Measurements from ENCODE around the gene SH2D3C. TPM values are rescaled to one million over a fixed set of nuclear protein-coding genes. Genes with fewer than 3 reads are reported as not detected.

SH2D3C gene
- total RNA-seq, 1 donor from 2014 or later = 7.1 TPM

- Mint-ChIP-seq H3K27ac (no peak overlapping the region), H3K4me3 (no peak overlapping the region), H3K4me1 (ENCODE audit: unreplicated experiment) (no peaks in the 10 kb centered on the region), H3K36me3 (no peaks in the 10 kb centered on the region), H3K27me3 (peaks cover 34% of the 10 kb centered on the region), H3K9me3 (no peaks in the 10 kb centered on the region)
- TF ChIP-seq CTCF (conservative IDR thresholded peaks at IDR 0.05) = no peak
- no peak for DNase-seq (ENCODE audit: extremely low spot score, unreplicated experiment)
These were observed 29.2 kb downstream of the SH2D3C start for GRCh38 chr9:127749090-127749787.

GRCh38 chr9:127746959-127747569 lies 31.4 kb downstream of the SH2D3C start:
- Mint-ChIP-seq H3K4me1 (ENCODE audit: unreplicated experiment) (peaks cover 4% of the 10 kb centered on the region), H3K27me3 (peaks cover 19% of the 10 kb centered on the region), H3K9me3 (no peaks in the 10 kb centered on the region), H3K27ac (no peak overlapping the region), H3K4me3 (no peak overlapping the region), H3K36me3 (no peaks in the 10 kb centered on the region)
- no peak for TF ChIP-seq CTCF (conservative IDR thresholded peaks at IDR 0.05)
- DNase-seq (ENCODE audit: extremely low spot score, unreplicated experiment) = no peak

- Mint-ChIP-seq H3K36me3 (no peaks in the 10 kb centered on the region), H3K4me3 (no peak overlapping the region), H3K27me3 (peaks cover 11% of the 10 kb centered on the region), H3K27ac (no peak overlapping the region), H3K9me3 (no peaks in the 10 kb centered on the region), H3K4me1 (ENCODE audit: unreplicated experiment) (peaks cover 10% of the 10 kb centered on the region)
- no peak for TF ChIP-seq CTCF (conservative IDR thresholded peaks at IDR 0.05)
- DNase-seq (ENCODE audit: extremely low spot score, unreplicated experiment) = no peak
These were observed 33.9 kb downstream of the SH2D3C start for GRCh38 chr9:127744398-127745110.

- Mint-ChIP-seq H3K27ac (peak overlapping the region; percentile 56), H3K9me3 (no peaks in the 10 kb centered on the region), H3K4me3 (peak overlapping the region; percentile 84)
These were observed 35.9 kb downstream of the SH2D3C start for GRCh38 chr9:127742435-127743088.

More at GRCh38 chr9:127742435-127743088, 35.9 kb downstream of the SH2D3C start:
- TF ChIP-seq CTCF (conservative IDR thresholded peaks at IDR 0.05) = no peak
- Mint-ChIP-seq H3K4me1 (ENCODE audit: unreplicated experiment) (peaks cover 10% of the 10 kb centered on the region), H3K36me3 (no peaks in the 10 kb centered on the region), H3K27me3 (peaks cover 11% of the 10 kb centered on the region)
- peak; percentile 83 for DNase-seq (ENCODE audit: extremely low spot score, unreplicated experiment)
